DMS79 treated with DMSO at 0.1 percent for 48 hours (cell line): Measurements from ENCODE around the gene TMC4.
"Not testable (repeated sequence)": the region's sequence is repeated elsewhere in the genome, so short reads cannot be mapped to it uniquely, and the experiment has no call there.

Experiments
- DNase-seq: peaks from one replicate; lab custom pipeline; 2025; lab: John Stamatoyannopoulos, UW

Gene TMC4

GRCh38 chr19:54204767-54205468 is 32.0 kb upstream of the TMC4 start:
- no peak for DNase-seq

DNA sequence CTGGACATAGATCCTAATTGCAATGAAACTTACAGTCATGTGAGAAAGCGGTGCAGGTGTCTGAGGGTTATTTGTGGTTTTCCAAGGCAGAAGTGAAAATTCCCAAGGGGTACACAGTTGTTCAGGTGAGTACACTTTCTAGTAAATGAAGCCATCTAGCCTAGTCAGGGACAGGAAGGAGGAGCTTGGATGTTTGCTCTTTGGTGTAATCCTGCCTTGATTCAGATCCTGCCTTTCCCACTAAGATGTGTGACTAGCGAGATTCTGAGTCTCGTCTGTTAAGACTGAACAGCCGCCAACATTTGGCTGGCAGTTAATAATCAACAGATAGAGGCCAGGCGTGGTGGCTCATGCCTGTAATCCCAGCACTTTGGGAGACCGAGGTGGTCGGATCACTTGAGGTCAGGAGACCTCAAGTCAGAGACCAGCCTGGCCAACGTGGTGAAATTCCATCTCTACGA is 30.2 kb upstream of the TMC4 start:
- no peak for DNase-seq

DNA sequence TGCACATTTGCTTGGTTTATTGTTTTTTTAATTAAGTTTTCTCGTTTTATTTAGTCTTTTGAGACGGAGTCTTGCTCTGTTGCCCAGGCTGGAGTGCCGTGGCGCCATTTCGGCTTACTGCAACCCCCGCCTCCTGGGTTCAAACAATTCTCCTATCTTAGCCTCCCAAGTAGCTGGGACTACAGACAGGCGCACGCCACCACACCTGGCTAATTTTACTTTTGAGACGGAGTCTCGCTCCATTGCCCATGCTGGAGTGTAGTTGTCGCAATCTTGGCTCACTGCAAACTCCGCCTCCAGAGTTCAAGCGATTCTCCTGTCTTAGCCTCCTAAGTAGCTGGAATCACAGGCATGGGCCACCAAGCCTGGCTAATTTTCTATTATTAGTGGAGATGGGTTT is 29.0 kb upstream of the TMC4 start:
- DNase-seq = no peak

DNA sequence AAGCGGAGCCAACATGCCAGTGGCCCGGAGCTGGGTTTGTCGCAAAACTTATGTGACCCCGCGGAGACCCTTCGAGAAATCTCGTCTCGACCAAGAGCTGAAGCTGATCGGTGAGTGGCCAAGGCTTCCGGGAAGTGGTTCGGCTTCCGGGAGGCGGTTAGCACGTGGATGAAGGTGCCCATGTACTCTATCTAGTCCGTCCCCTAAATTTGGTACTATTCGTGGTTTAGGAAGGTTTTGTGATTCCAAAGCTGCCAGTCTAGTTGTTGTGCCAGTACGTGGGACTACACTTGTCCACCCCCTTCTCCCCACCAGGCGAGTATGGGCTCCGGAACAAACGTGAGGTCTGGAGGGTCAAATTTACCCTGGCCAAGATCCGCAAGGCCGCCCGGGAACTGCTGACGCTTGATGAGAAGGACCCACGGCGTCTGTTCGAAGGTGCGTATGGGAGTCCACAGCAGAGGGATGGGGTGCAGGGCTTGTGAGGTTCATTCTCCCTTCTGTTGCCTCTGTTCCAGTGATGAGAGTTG is 28.3 kb upstream of the TMC4 start:
- DNase-seq = no peak

- no peak for DNase-seq
Measured at GRCh38 chr19:54199401-54199800, 26.4 kb upstream of the TMC4 start.

- no peak for DNase-seq
Measured at GRCh38 chr19:54197121-54197520, 24.2 kb upstream of the TMC4 start.

GRCh38 chr19:54196536-54196935 is 23.6 kb upstream of the TMC4 start:
- DNase-seq = no peak

- DNase-seq = not testable (repeated sequence)
Measured at GRCh38 chr19:54194463-54194862, 21.5 kb upstream of the TMC4 start.

DNA sequence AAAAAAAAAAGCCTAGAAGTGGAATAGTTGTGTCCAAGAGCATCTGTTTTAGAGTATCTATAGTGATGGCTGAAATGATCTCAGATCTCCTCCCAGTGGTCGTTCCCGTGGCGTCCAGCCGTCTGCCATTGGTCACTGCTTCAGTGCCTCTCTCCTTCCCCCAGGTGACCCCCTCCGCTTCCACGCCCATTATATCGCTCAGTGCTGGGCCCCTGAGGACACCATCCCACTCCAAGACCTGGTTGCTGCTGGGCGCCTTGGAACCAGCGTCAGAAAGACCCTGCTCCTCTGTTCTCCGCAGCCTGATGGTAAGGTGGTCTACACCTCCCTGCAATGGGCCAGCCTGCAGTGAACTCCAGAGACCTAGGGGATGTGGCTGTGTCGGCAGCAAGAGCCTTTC is 20.1 kb upstream of the TMC4 start:
- DNase-seq = no peak

DNA sequence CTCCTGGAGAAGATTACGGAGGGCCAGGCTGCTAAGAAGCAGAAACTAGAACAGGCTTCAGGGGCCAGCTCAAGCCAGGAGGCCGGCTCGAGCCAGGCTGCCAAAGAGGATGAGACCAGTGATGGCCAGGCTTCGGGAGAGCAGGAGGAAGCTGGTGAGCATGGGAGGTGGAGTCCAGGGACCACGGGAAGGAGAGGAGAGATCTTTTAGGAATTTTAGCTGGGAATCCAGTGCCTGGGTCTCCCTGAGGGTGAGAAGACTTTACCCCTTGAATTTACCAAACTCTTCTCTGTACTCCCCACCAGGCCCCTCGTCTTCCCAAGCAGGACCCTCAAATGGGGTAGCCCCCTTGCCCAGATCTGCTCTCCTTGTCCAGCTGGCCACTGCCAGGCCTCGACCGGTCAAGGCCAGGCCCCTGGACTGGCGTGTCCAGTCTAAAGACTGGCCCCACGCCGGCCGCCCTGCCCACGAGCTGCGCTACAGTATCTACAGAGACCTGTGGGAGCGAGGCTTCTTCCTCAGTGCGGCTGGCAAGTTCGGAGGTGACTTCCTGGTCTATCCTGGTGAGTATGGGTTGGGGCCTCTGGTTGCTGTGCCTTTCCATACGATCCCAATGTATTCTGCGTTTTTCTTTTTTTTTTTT is 19.0 kb upstream of the TMC4 start:
- DNase-seq = no peak

- peak; percentile 70 for DNase-seq
Measured at GRCh38 chr19:54191011-54191810, 18.3 kb upstream of the TMC4 start, which contains the start of gene TSEN34. TSS of gene TSEN34 (plus strand) at chr19:54191308. CDS start at chr19:54191365, 57 bp downstream.

DNA sequence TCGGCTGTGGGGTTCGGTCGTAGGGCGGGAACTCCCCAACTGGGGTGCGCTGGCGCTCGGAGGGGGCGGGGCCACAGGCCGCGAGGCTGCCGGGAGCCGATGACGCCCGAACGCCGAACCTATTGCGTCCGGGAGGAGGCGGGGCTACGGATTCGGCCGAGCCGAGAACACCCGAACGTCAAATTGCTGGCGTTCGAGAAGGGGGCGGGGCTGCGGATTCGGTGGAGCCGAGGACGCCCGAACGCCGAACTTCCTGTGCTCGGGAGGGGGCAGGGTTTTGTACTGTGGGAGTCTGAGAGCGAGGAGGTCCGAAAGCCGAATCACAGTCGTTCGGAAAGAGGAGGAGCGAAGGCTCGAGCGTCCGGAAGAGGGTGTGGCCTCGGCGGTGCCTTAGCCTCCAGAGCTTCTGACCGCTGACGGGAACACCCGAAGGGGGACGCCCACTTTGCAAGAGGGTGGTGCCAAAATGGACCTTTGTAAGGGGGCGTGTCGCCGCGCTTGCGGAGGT is 17.6 kb upstream of the TMC4 start:
- peak; percentile 98 for DNase-seq

DNA sequence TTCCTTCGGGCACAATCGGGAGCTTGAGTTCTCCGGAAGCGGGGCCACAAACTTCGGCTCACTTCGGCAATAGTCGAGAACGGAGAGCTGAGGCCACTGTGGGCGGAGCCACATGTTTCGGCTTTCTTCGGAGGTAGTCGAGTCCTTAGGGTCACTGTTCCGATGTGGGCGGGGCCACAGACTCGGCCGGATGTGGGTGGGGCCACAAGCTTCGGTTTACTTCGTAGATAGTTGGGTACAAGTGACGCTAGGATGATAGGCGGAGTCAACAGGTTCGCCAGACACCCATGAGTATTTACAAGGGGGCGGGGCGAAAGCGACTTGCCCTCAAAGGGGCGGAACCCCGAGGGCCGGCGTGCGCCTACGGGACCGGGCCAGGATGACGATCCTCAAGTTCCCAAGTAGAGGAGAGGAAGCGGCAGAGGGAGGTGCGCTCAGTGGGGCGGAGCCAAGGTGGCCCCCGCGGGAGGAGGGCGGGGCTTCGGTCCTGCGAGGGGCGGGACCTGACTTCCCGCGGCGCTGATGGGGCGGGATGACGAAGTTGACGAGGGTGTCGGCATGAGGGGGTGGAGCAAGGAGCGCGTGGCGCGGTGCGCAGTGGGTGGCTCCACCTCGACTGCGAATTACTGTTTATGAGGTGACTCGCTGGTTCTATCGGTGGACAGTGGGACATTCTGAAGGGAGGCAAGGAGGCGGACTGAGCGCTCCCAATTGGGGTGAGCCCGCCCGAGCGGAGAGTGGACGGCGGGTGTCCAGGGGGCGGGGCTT is 17.0 kb upstream of the TMC4 start:
- DNase-seq = peak; percentile 99

DNA sequence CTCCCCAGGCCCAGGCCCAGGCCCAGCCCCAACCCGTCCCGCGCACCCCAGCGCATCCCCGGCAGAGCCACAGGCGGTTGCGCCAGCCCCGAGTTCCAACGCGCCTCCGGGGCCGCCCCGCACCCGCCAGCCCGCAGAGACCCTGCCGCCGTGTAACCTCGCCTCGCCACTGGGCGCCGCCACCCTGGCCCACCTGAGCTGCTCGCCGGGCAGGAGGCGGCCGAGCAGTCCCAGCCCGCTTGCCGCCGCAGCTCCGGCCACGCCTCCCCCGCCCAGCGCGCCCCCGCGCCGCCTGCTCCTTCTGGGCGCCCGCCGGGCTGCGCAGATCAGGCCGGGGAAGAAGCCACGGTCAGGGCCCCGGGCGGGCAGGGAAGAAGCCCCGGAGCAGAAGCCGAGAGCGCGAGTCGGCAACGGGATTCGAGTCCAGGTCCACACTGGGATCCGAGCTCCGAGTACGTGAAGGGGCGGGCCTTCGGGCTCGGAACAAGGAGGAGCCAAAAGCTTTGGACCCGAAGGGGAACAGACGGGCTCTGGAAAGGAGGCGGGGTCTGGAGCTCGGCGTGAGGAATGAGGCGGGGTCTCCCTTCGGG is 16.3 kb upstream of the TMC4 start, which contains the start of gene MBOAT7:
MBOAT7 (minus strand) TSS at position 436 of the 590 bp plus-strand sequence. CDS start 1,072 bp downstream, outside the sequence.
- DNase-seq = peak; percentile 68

DNA sequence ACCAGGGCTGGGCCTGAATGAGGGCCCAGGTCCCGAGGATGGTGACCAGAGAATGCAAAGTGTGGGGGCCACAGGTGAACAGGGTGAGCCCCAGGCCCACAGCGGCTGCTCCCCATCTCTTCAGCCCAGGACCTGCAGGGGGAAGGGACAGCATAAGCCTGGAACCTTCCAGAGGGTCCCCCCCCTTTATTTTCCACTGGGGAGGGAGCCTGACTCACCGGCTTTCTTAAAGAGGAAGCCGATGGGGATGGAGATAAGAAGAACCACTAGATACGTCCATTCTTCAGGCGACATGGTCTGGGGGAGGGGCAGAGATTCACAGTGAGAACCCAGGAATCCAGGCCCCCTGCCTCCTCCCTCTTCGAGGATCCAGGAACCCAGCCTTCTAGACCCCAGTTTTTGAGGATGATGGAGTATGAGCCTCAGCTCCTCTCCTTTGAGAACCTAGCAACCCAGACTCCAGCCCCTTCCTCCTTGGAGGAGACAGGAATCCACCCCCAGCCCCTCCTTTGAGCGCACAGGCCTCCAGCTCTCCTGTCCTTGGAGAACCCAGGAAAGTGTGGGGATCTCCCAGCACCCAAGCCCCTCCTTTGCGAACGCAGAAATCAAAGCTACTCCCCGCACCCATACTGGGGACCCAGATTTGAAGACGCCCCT is 15.4 kb upstream of the TMC4 start:
- DNase-seq = no peak

GRCh38 chr19:54186934-54187381 is 14.0 kb upstream of the TMC4 start:
- no peak for DNase-seq

- no peak for DNase-seq
Measured at GRCh38 chr19:54186351-54186750, 13.4 kb upstream of the TMC4 start.

- no peak for DNase-seq
Measured at GRCh38 chr19:54183431-54183830, 10.5 kb upstream of the TMC4 start.

DNA sequence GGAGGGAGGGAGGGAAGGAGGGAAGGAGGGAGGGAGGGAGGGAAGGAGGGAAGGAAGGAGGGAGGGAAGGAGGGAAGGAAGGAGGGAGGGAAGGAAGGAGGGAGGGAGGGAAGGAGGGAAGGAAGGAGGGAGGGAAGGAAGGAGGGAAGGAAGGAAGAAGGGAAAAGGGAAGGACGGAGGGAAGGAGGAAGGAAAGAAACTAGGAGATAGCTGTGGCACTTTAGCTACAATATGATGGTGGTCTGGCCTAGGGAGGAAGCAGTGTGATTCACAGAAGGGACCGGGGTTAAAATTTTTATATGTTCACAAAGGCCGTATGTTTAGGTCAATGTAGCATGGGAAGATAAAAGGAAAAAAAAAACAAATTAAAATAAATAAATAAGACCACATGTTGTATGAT is 8.9 kb upstream of the TMC4 start:
- not testable (repeated sequence) for DNase-seq

DNA sequence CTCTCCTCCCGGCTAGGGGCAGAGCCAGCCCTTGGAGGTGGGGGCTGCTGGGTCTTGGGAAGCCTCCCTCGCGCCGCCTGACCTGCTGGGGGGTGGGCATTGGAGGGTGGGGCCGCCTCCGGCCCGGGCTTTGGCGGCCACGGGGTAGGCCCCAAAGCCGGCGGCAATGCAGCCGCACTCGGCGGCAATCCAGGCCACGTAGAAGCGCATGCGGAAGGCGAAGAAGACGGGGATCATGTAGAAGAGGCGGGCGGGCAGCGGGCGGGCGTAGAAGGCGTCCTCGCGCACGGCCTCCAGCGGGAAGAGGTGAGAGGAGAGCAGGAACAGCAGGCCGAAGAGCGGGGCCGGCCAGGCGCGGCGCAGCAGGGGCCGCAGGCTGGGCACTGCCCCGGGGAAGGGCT is 7.7 kb upstream of the TMC4 start:
- no peak for DNase-seq
